Lower lobe of right lung (tissue), 2 donors: ENCODE data around the gene MTURN. TPM values are rescaled to one million over a fixed set of nuclear protein-coding genes. Genes with fewer than 3 reads are reported as not detected.
A peak's percentile ranks its signal among the peaks of the same experiment; 100 is the strongest.

Source experiments
- ATAC-seq, 2 donors: fragments of 200-7000 bp; cut with Tn5 transposase; one replicate each; pipeline ENCODE4 v1.9.1; 2020 to 2022; ENCODE audit warnings: mild to moderate bottlenecking in 2 of 2, moderate library complexity in 2 of 2
- DNase-seq: peaks from one replicate; pipeline ENCODE4 v3.0.0-alpha.2; 2020
- H3K27ac ChIP-seq: fragments of 200-600 bp; one replicate; pipeline ENCODE4 v1.8.0; 2022
- H3K27me3 ChIP-seq: fragments of 200-600 bp; one replicate; pipeline ENCODE4 v1.8.0; 2022; ENCODE audit warnings: low read depth
- H3K36me3 ChIP-seq: fragments of 200-600 bp; one replicate; pipeline ENCODE4 v1.8.0; 2022; ENCODE audit warnings: mild to moderate bottlenecking
- H3K4me1 ChIP-seq: fragments of 200-600 bp; one replicate; pipeline ENCODE4 v1.8.0; 2022
- H3K4me3 ChIP-seq: fragments of 200-600 bp; one replicate; pipeline ENCODE4 v1.8.0; 2022; ENCODE audit warnings: mild to moderate bottlenecking
- H3K9me3 ChIP-seq: fragments of 200-600 bp; one replicate; pipeline ENCODE4 v1.8.0; 2022
- CTCF ChIP-seq: fragments of 200-600 bp; IDR thresholded peaks from one replicate; pipeline ENCODE4 v1.8.0; 2022; ENCODE audit warnings: antibody characterized with exemption, mild to moderate bottlenecking
- intact Hi-C: fragments of 100-400 bp; cut with DNase I; formaldehyde crosslinking; loops from one replicate; pipeline ENCODE4 v1.11.0; 2022
- total RNA-seq: library from RNA; stranded (reverse); fragmentation: NEBNext Ultra II Directional; extraction: Animal tissue kit (Norgen Biotek cat#: 25700); gene quantifications from one replicate; pipeline ENCODE4 v1.2.1, GENCODE V29; 2021
- donor health status: DM: no; HTN: yes; CAD: no; lungs with severe emphysema.

MTURN gene
- total RNA-seq, 1 donor from 2014 or later = 39.4 TPM

GRCh38 chr7:30201161-30201666 lies 66.4 kb downstream of the MTURN start:
- ATAC-seq (no peak), DNase-seq (no peak)
- no peak overlapping the region for H3K4me3 ChIP-seq
- H3K36me3 ChIP-seq = no peaks in the 10 kb centered on the region
- intact Hi-C loops = no loop called here
- H3K27ac ChIP-seq = no peak overlapping the region
- no peak for TF ChIP-seq CTCF
- H3K9me3 ChIP-seq = no peaks in the 10 kb centered on the region
- H3K4me1 ChIP-seq = no peaks in the 10 kb centered on the region
- no peaks in the 10 kb centered on the region for H3K27me3 ChIP-seq

GRCh38 chr7:30201921-30202320 lies 67.1 kb downstream of the MTURN start:
- no peak overlapping the region for H3K4me3 ChIP-seq
- H3K36me3 ChIP-seq = no peaks in the 10 kb centered on the region
- no peak for ATAC-seq
- no peaks in the 10 kb centered on the region for H3K9me3 ChIP-seq
- intact Hi-C loops = no loop called here
- H3K27me3 ChIP-seq = no peaks in the 10 kb centered on the region
- no peak for DNase-seq
- no peak overlapping the region for H3K27ac ChIP-seq
- TF ChIP-seq CTCF = no peak
- H3K4me1 ChIP-seq = no peaks in the 10 kb centered on the region

GRCh38 chr7:30202671-30203070 lies 67.9 kb downstream of the MTURN start:
- H3K4me1 ChIP-seq = no peaks in the 10 kb centered on the region
- no peak for TF ChIP-seq CTCF
- no peaks in the 10 kb centered on the region for H3K9me3 ChIP-seq
- no peaks in the 10 kb centered on the region for H3K27me3 ChIP-seq
- H3K4me3 ChIP-seq = no peak overlapping the region
- intact Hi-C loops = no loop called here
- no peaks in the 10 kb centered on the region for H3K36me3 ChIP-seq
- ATAC-seq (no peak), DNase-seq (no peak)
- no peak overlapping the region for H3K27ac ChIP-seq

- ATAC-seq = peak; percentile 86 to 90
- TF ChIP-seq CTCF = no peak
- Histone ChIP-seq H3K9me3 (no peaks in the 10 kb centered on the region), H3K36me3 (no peaks in the 10 kb centered on the region), H3K27ac (no peak overlapping the region), H3K27me3 (no peaks in the 10 kb centered on the region), H3K4me3 (no peak overlapping the region), H3K4me1 (no peaks in the 10 kb centered on the region)
- intact Hi-C loops = no loop called here
- DNase-seq = no peak
These were observed 71.7 kb downstream of the MTURN start for GRCh38 chr7:30206491-30206890.

GRCh38 chr7:30206942-30207341 lies 72.2 kb downstream of the MTURN start:
- Histone ChIP-seq H3K4me3 (no peak overlapping the region), H3K36me3 (no peaks in the 10 kb centered on the region), H3K27me3 (no peaks in the 10 kb centered on the region), H3K9me3 (no peaks in the 10 kb centered on the region), H3K4me1 (no peaks in the 10 kb centered on the region), H3K27ac (no peak overlapping the region)
- intact Hi-C loops = no loop called here
- DNase-seq = no peak
- TF ChIP-seq CTCF = no peak
- ATAC-seq = peak; percentile 20 to 25

- TF ChIP-seq CTCF = no peak
- no peak overlapping the region for H3K4me3 ChIP-seq
- ATAC-seq = no peak
- H3K9me3 ChIP-seq = no peaks in the 10 kb centered on the region
- H3K27me3 ChIP-seq = no peaks in the 10 kb centered on the region
- no peak overlapping the region for H3K27ac ChIP-seq
- intact Hi-C loops = no loop called here
- no peak for DNase-seq
- no peaks in the 10 kb centered on the region for H3K4me1 ChIP-seq
- no peaks in the 10 kb centered on the region for H3K36me3 ChIP-seq
These were observed 72.6 kb downstream of the MTURN start for GRCh38 chr7:30207376-30207775.
